ENCODE results near the gene RGS3.

The RGS3 gene

GRCh38 chr9:113644321-113644720 lies 180.8 kb downstream of the RGS3 start:
- TF ChIP-seq TEAD4 (IDR thresholded peaks at IDR 0.05) (no peak), EP300 (IDR thresholded peaks at IDR 0.05; ENCODE audit: borderline replicate concordance) (no peak), EGR1 (IDR thresholded peaks at IDR 0.05) (no peak), NFIC (IDR thresholded peaks at IDR 0.05) (no peak), TAF1 (IDR thresholded peaks at IDR 0.05; ENCODE audit: low read depth) (no peak), YY1 (IDR thresholded peaks at IDR 0.05; ENCODE audit: low read depth) (no peak), CREB1 (IDR thresholded peaks at IDR 0.05; ENCODE audit: low read depth) (no peak), FOXM1 (IDR thresholded peaks at IDR 0.05; ENCODE audit: borderline replicate concordance, low read depth) (no peak), TCF12 (IDR thresholded peaks at IDR 0.05; ENCODE audit: low read depth) (no peak), ZBTB7A (IDR thresholded peaks at IDR 0.05; ENCODE audit: low read depth) (no peak), CEBPB (IDR thresholded peaks at IDR 0.05) (no peak)
- TF ChIP-seq, protein P1, sequence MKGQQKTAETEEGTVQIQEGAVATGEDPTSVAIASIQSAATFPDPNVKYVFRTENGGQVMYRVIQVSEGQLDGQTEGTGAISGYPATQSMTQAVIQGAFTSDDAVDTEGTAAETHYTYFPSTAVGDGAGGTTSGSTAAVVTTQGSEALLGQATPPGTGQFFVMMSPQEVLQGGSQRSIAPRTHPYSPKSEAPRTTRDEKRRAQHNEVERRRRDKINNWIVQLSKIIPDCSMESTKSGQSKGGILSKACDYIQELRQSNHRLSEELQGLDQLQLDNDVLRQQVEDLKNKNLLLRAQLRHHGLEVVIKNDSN (IDR thresholded peaks at IDR 0.05) = no peak

GRCh38 chr9:113645227-113645977 lies 181.9 kb downstream of the RGS3 start:
- TF ChIP-seq REST (IDR thresholded peaks at IDR 0.05; ENCODE audit: low read depth) = no peak
- no peak for TF ChIP-seq TEAD4 (IDR thresholded peaks at IDR 0.05)
- no peak for TF ChIP-seq FOXM1 (IDR thresholded peaks at IDR 0.05; ENCODE audit: borderline replicate concordance, low read depth)
- TF ChIP-seq EP300 (IDR thresholded peaks at IDR 0.05; ENCODE audit: borderline replicate concordance) = 0 out of 2 replicates have a peak, but pooled peaks have one; percentile 13
- no peak for TF ChIP-seq CREB1 (IDR thresholded peaks at IDR 0.05; ENCODE audit: low read depth)

DNA sequence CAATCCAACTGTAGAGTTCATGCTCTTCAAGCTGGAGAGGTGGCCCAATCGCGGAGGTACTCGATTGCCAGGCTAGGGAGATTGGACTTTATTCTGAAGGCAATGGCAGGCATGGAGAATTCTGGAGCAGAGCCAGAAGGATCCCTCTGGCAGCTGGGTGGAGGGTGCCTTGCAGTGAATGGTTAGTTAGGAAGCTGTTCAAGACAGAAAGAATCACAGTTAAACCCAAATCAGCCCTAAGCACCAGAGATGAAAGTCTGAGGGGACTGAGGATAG lies 182.4 kb downstream of the RGS3 start:
- TF ChIP-seq REST (IDR thresholded peaks at IDR 0.05; ENCODE audit: low read depth) = no peak
- no peak for TF ChIP-seq ZBTB7A (IDR thresholded peaks at IDR 0.05; ENCODE audit: low read depth)
- no peak for TF ChIP-seq EGR1 (IDR thresholded peaks at IDR 0.05)
- TF ChIP-seq RAD21 (IDR thresholded peaks at IDR 0.05; ENCODE audit: low read depth) = no peak
- TF ChIP-seq EP300 (IDR thresholded peaks at IDR 0.05; ENCODE audit: borderline replicate concordance) = no peak
- TF ChIP-seq YY1 (IDR thresholded peaks at IDR 0.05; ENCODE audit: low read depth) = no peak
- no peak for TF ChIP-seq NFIC (IDR thresholded peaks at IDR 0.05)
- TF ChIP-seq, protein P1 (IDR thresholded peaks at IDR 0.05) = no peak
- TF ChIP-seq CEBPB (IDR thresholded peaks at IDR 0.05) = no peak
- TF ChIP-seq TAF1 (IDR thresholded peaks at IDR 0.05; ENCODE audit: low read depth) = no peak
- TF ChIP-seq TEAD4 (IDR thresholded peaks at IDR 0.05) = no peak
- no peak for TF ChIP-seq TCF12 (IDR thresholded peaks at IDR 0.05; ENCODE audit: low read depth)
- no peak for TF ChIP-seq CREB1 (IDR thresholded peaks at IDR 0.05; ENCODE audit: low read depth)
- TF ChIP-seq FOXM1 (IDR thresholded peaks at IDR 0.05; ENCODE audit: borderline replicate concordance, low read depth) = no peak

- TF ChIP-seq EGR1 (IDR thresholded peaks at IDR 0.05) (no peak), TEAD4 (IDR thresholded peaks at IDR 0.05) (no peak), TAF1 (IDR thresholded peaks at IDR 0.05; ENCODE audit: low read depth) (no peak), EP300 (IDR thresholded peaks at IDR 0.05; ENCODE audit: borderline replicate concordance) (no peak), YY1 (IDR thresholded peaks at IDR 0.05; ENCODE audit: low read depth) (no peak), CREB1 (IDR thresholded peaks at IDR 0.05; ENCODE audit: low read depth) (no peak), ZBTB7A (IDR thresholded peaks at IDR 0.05; ENCODE audit: low read depth) (no peak), CEBPB (IDR thresholded peaks at IDR 0.05) (no peak), FOXM1 (IDR thresholded peaks at IDR 0.05; ENCODE audit: borderline replicate concordance, low read depth) (no peak), TCF12 (IDR thresholded peaks at IDR 0.05; ENCODE audit: low read depth) (no peak), MAX (IDR thresholded peaks at IDR 0.05) (no peak), NFIC (IDR thresholded peaks at IDR 0.05) (no peak), REST (IDR thresholded peaks at IDR 0.05; ENCODE audit: low read depth) (no peak), RAD21 (IDR thresholded peaks at IDR 0.05; ENCODE audit: low read depth) (no peak)
- TF ChIP-seq, protein P1 (IDR thresholded peaks at IDR 0.05) = no peak
These were observed 183.0 kb downstream of the RGS3 start for GRCh38 chr9:113646491-113646890.

Data from Ishikawa (cell line).